GM12878 (cell line): ENCODE results near the gene TEX9. TPM values are rescaled to one million over a fixed set of nuclear protein-coding genes. Genes with fewer than 3 reads are reported as not detected.

Experiments
- ATF7 ChIP-seq: fragments of 450-650 bp; IDR thresholded peaks from 2 replicates; pipeline ENCODE4 v1.6.1; 2016; ENCODE audit warnings: low read depth, mild to moderate bottlenecking
- BCLAF1 ChIP-seq: fragments of 450-650 bp; IDR thresholded peaks from 2 replicates; pipeline ENCODE4 v1.6.1; 2017; ENCODE audit warnings: antibody characterized with exemption, mild to moderate bottlenecking, moderate library complexity
- CEBPB ChIP-seq, 2 experiments: fragments of 150-350 bp in 1 of 2; IDR thresholded peaks; 2 replicates each; pipeline ENCODE4 v1.6.1; 2012 to 2014; ENCODE audit warnings: low read depth in 2 of 2, low read length in 2 of 2, borderline replicate concordance in 1 of 2, inconsistent platforms in 1 of 2
- CHD4 ChIP-seq: fragments of 200-600 bp; sonication (generic); IDR thresholded peaks from 2 replicates; pipeline ENCODE4 v1.6.1; 2016; ENCODE audit warnings: mild to moderate bottlenecking
- CREB1 ChIP-seq: IDR thresholded peaks from 2 replicates; pipeline ENCODE4 v1.6.1; 2012; ENCODE audit warnings: low read depth, mild to moderate bottlenecking, inconsistent platforms
- CTCF ChIP-seq, 3 experiments: IDR thresholded peaks in 2 of 3; conservative IDR thresholded peaks in 1 of 3; 2 replicates each; pipeline ENCODE4 v1.5.1; 2011; ENCODE audit warnings: low read depth in 3 of 3, low read length in 3 of 3, mild to moderate bottlenecking in 3 of 3, control low read depth in 2 of 3, moderate library complexity in 2 of 3, inconsistent platforms in 1 of 3, mixed read lengths in 1 of 3; ENCODE audit not compliant: control insufficient read depth in 2 of 3, insufficient read depth in 1 of 3; ENCODE audit errors: extremely low read depth in 1 of 3
- EED ChIP-seq: sonication (generic); IDR thresholded peaks from 2 replicates; pipeline ENCODE4 v1.6.1; 2016; ENCODE audit warnings: antibody characterized with exemption, low read depth
- EP300 ChIP-seq, 2 experiments: fragments of 150-350 bp in 1 of 2; IDR thresholded peaks; 2 replicates each; pipeline ENCODE4 v1.6.1; 2011 to 2012; ENCODE audit warnings: low read depth in 2 of 2, low read length in 2 of 2, borderline replicate concordance in 1 of 2, improper control_type of control experiment in 1 of 2, inconsistent platforms in 1 of 2; ENCODE audit not compliant: control insufficient read depth in 1 of 2
- FOS ChIP-seq: IDR thresholded peaks from 3 replicates; pipeline ENCODE4 v1.6.1; 2011; ENCODE audit warnings: borderline replicate concordance; ENCODE audit not compliant: insufficient read length; ENCODE audit errors: extremely low read depth
- GATAD2B ChIP-seq: fragments of 450-650 bp; conservative IDR thresholded peaks from 2 replicates; pipeline ENCODE4 v1.6.1; 2017; ENCODE audit warnings: low read depth, mild to moderate bottlenecking, moderate library complexity
- HSF1 ChIP-seq: fragments of 150-350 bp; IDR thresholded peaks from 2 replicates; pipeline ENCODE4 v1.6.1; 2014; ENCODE audit warnings: mild to moderate bottlenecking, low read depth, low read length
- LARP7 ChIP-seq: fragments of 450-650 bp; IDR thresholded peaks from 2 replicates; pipeline ENCODE4 v1.6.1; 2017; ENCODE audit warnings: mild to moderate bottlenecking
- MTA3 ChIP-seq: IDR thresholded peaks from 2 replicates; pipeline ENCODE4 v1.6.1; 2012; ENCODE audit warnings: low read length, inconsistent platforms, borderline replicate concordance
- NBN ChIP-seq: fragments of 450-650 bp; IDR thresholded peaks from 2 replicates; pipeline ENCODE4 v1.6.1; 2016
- NRF1 ChIP-seq: conservative IDR thresholded peaks from 2 replicates; pipeline ENCODE4 v1.6.1; 2011; ENCODE audit warnings: mild to moderate bottlenecking, low read depth, low read length, improper control_type of control experiment
- SP1 ChIP-seq: IDR thresholded peaks from one replicate; pipeline ENCODE4 v1.6.1; 2011; ENCODE audit warnings: low read depth, low read length
- SUZ12 ChIP-seq: fragments of 200-600 bp; sonication (generic); IDR thresholded peaks from one replicate; pipeline ENCODE4 v1.6.1; 2018; ENCODE audit warnings: antibody characterized with exemption, mild to moderate bottlenecking; ENCODE audit not compliant: unreplicated experiment
- TARDBP ChIP-seq: IDR thresholded peaks from 2 replicates; pipeline ENCODE4 v1.6.1; 2016; ENCODE audit warnings: borderline replicate concordance
- ZNF207 ChIP-seq: fragments of 450-650 bp; IDR thresholded peaks from 2 replicates; pipeline ENCODE4 v1.6.1; 2014; ENCODE audit warnings: antibody characterized with exemption, mild to moderate bottlenecking, borderline replicate concordance
- ZNF274 ChIP-seq: IDR thresholded peaks from one replicate; pipeline ENCODE4 v1.8.0; 2011; ENCODE audit not compliant: insufficient read length, insufficient read depth
- ZNF687 ChIP-seq: fragments of 450-650 bp; IDR thresholded peaks from 2 replicates; pipeline ENCODE4 v1.6.1; 2017; ENCODE audit warnings: mild to moderate bottlenecking, moderate library complexity
- polyA plus RNA-seq, 11 experiments: library from polyadenylated mRNA; depleted of rRNA in 4 of 11; unstranded in 6 of 11; stranded (reverse) in 5 of 11; fragments of >200 nt; fragmentation: Nextera tagmentation in 4 of 11; fragmentation: Illumina TruSeq in 1 of 11; extraction: Ambion mirVana in 4 of 11; extraction: Trizol in 1 of 11; gene quantifications; 1 replicate in 1 of 11; 2 replicates in 10 of 11; pipeline versions ENCODE4 v1.2.1 to v1.2.3, GENCODE V29; 2011 to 2016; ENCODE audit warnings: inconsistent platforms in 2 of 11, missing spikeins in 2 of 11, low read depth in 1 of 11
- total RNA-seq, 4 experiments: library from RNA; depleted of rRNA in 3 of 4; stranded (reverse); fragments of >200 nt in 3 of 4; fragmentation: Illumina TruSeq in 1 of 4; extraction: Trizol in 1 of 4; gene quantifications; 2 replicates each; pipeline versions ENCODE4 v1.2.1 to v1.2.3, GENCODE V29; 2013 to 2021

The TEX9 gene
- total and polyA plus RNA-seq, 10 of the 15 experiments (the other 5 are each of a cell fraction or from before 2014, with no cell fraction given): 9.0 to 155 (median 70.0) TPM

- no peak for TF ChIP-seq ZNF687
- peak; percentile 58 to 92; a peak in 2 of 4 replicates for TF ChIP-seq EP300 (IDR thresholded peaks at IDR 0.05; ENCODE audit: borderline replicate concordance in 1 of 2, control insufficient read depth in 1 of 2, low read depth in 2 of 2, low read length in 2 of 2)
- 0 out of 2 replicates have a peak, but pooled peaks have one; percentile 61 for TF ChIP-seq CREB1
- TF ChIP-seq ATF7: peak; percentile 57
- no peak for TF ChIP-seq NBN
- TF ChIP-seq NRF1: no peak
- no peak for TF ChIP-seq ZNF274
- peak; percentile 96 for TF ChIP-seq MTA3
- TF ChIP-seq BCLAF1: no peak
- TF ChIP-seq CEBPB (IDR thresholded peaks at IDR 0.05; ENCODE audit: borderline replicate concordance in 1 of 2, low read depth in 2 of 2, low read length in 2 of 2): peak in 1 of 2 experiments; percentile 83; a peak in 1 of 4 replicates
- no peak for TF ChIP-seq SUZ12
- TF ChIP-seq TARDBP: no peak
- TF ChIP-seq HSF1: no peak
- no peak for TF ChIP-seq FOS
- no peak for TF ChIP-seq CTCF (IDR thresholded peaks at IDR 0.05 in 2 of 3, conservative IDR thresholded peaks at IDR 0.05 in 1 of 3; ENCODE audit: control insufficient read depth in 2 of 3, extremely low read depth in 1 of 3, insufficient read depth in 1 of 3, low read depth in 3 of 3, low read length in 3 of 3)
- TF ChIP-seq GATAD2B: no peak
- TF ChIP-seq SP1: peak; percentile 57
- no peak for TF ChIP-seq ZNF207
- no peak for TF ChIP-seq CHD4
- TF ChIP-seq EED: peak; percentile 90
- TF ChIP-seq LARP7: no peak
Measured at GRCh38 chr15:56371495-56372147, 6.4 kb downstream of the TEX9 start (continued).
